OCI-LY7 (cell line): Measurements from ENCODE around the gene RALGAPA2.

Source experiments
- EZH2phosphoT487 ChIP-seq: fragments of 200-600 bp; sonication (generic); IDR thresholded peaks from 2 replicates; pipeline ENCODE4 v1.6.1; 2018; ENCODE audit warnings: low read depth, borderline replicate concordance, mild to moderate bottlenecking, mixed run types, antibody characterized with exemption, low read length, moderate library complexity, mixed read lengths
- TF ChIP-seq, protein P1 (sequence below): fragments of 200-600 bp; sonication (generic); conservative IDR thresholded peaks from 2 replicates; pipeline ENCODE4 v1.5.1; 2014; ENCODE audit warnings: mild to moderate bottlenecking, antibody characterized with exemption, low read length, moderate library complexity, mixed read lengths

- TF ChIP-seq, protein P1, sequence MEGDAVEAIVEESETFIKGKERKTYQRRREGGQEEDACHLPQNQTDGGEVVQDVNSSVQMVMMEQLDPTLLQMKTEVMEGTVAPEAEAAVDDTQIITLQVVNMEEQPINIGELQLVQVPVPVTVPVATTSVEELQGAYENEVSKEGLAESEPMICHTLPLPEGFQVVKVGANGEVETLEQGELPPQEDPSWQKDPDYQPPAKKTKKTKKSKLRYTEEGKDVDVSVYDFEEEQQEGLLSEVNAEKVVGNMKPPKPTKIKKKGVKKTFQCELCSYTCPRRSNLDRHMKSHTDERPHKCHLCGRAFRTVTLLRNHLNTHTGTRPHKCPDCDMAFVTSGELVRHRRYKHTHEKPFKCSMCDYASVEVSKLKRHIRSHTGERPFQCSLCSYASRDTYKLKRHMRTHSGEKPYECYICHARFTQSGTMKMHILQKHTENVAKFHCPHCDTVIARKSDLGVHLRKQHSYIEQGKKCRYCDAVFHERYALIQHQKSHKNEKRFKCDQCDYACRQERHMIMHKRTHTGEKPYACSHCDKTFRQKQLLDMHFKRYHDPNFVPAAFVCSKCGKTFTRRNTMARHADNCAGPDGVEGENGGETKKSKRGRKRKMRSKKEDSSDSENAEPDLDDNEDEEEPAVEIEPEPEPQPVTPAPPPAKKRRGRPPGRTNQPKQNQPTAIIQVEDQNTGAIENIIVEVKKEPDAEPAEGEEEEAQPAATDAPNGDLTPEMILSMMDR = no peak
- TF ChIP-seq EZH2phosphoT487 = no peak
Measured at GRCh38 chr20:20564279-20564678, 148.2 kb downstream of the RALGAPA2 start.
